COR-L47 (cell line): ENCODE results near the gene RANBP10.
A peak's percentile ranks its signal among the peaks of the same experiment; 100 is the strongest.

ENCODE experiments used
- DNase-seq: peaks from one replicate; lab custom pipeline; 2025; lab: John Stamatoyannopoulos, UW

The RANBP10 gene

GRCh38 chr16:67741118-67741517 is 65.2 kb downstream of the RANBP10 start:
- DNase-seq, result no peak

GRCh38 chr16:67740391-67740790 is 66.0 kb downstream of the RANBP10 start:
- DNase-seq, result no peak

GRCh38 chr16:67736858-67737257 is 69.5 kb downstream of the RANBP10 start:
- no peak for DNase-seq

- no peak for DNase-seq
Measured at GRCh38 chr16:67734731-67735201, 71.6 kb downstream of the RANBP10 start.

DNA sequence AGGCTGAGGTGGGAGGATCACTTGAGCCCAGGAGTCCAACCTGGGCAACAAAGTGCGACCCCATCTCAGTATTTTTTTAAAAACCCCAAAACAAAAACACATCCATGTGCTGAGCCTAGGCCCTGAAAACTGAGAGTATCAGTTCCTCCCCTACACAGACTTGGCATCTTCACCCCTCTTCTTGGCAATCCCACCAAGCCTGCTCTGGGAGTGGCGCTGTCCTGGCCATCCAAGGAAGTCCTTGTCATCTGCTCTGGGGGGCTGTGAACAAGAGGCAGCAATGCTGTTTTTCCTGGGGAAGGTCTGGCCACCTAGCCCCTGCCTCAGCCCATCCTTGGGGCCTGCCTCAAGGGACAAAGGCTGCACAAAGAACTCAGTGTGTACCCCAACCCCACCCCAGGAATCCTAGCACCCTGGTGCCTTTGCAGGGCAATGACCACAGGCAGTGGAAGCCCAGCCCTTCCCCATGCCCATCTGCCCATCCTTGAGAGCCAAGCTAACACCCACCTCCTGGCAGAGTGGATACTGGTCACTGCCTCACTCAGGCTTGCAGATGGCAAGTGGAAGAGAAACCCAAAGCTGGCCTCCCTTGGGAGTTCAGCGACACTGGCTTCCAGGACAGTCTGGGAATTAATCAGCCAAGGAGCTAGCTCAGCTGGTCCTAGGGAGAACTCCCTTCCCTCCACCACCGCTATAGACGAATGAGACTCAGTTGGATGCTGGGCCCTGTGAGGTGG is 72.5 kb downstream of the RANBP10 start:
- no peak for DNase-seq

- DNase-seq, result no peak
Measured at GRCh38 chr16:67731753-67732095, 74.6 kb downstream of the RANBP10 start.

GRCh38 chr16:67731071-67731752 is 75.1 kb downstream of the RANBP10 start:
- DNase-seq, result no peak

GRCh38 chr16:67730326-67730725 is 76.0 kb downstream of the RANBP10 start:
- DNase-seq, result no peak

GRCh38 chr16:67729636-67730248 is 76.6 kb downstream of the RANBP10 start:
- no peak for DNase-seq

DNA sequence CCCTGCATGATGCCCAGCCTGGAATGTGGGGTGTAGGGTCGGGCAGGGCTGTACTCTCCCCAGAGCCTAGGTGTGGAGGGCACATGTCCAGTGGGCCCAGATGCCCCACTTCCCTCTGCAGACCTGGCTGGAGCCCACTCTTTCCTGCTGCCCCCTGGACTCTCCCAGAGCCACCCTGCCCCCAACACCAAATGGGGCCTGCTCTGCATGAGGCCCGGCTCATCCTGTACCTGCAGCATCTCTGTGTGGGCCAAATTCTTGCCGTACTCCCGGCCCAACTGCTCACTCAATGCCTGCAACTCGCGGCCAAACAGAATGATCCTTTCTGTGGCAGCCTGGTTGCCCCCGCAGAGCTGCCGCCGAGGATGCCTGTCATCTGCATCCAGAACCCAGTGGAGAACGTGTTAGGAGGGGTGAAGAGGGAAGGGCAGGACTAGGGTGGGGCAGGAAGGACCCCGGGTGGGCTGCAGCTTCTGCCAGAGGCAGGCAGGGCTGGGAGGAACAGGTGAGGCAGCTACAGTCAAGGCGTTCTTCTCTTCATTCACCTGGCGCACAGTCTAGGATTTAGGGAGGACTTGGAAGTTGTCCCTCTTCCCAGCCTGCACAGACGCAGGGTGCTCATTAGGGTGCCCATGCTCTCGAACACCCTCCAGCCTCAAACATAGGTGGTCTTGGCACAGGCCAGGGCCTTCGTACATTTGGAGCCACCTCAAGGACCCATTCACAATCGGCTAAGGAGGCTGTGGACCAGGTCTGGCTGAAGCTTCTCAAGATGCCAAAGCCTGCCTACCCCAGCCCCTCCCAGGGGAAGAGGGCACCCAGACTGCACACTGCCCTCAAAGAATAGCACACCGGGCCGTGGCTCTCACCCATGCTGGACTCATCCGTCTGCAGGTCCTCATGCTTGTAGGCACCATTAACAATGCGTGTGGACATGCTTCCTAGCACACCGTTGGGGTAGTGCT is 78.6 kb downstream of the RANBP10 start:
- no peak for DNase-seq

DNA sequence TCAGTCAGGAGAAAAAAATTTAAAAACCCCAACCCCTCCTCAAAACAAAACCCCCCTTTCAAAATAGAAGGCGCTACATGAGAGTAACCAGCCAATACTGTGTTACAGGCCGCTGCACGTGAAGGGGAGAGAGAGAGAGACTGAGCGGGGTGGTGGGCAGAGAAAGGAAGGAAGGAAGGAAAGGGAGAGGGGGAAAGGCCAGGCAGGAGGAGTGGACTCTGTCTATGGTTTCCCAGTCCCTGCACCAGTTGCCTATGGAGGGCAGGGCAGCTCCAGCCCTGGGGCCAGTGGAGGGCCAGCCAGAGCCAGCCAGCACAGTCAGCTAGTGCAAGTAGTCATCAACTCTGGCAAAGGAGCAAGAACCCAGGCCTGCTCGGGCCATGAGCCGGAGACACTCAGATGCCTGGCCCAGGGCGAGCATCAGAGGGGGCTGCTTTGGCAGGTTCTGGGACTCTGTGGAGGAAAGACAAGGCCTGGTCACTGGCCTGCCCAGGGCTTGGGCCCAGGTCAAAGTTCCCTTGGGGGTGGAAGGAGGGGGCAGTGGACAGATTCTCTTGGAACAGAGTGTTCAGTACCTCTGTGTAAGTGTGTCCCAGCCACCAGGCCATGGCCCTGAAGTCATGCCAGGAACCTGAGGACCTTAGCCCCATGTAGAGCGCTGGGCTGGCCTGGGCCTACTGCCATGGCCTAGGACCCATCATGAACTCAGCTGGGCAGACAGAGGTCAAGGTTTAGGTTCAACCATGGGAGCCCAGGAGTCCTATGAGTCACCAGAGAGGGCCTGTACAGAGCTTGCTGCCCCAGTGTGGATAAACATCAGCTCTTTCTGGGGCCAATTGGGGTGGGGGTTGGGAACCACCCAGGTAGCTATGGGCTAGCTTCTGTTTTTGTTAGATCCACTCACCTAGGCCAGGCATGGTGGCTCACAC is 80.0 kb downstream of the RANBP10 start:
- no peak for DNase-seq

- no peak for DNase-seq
Measured at GRCh38 chr16:67723911-67724305, 82.5 kb downstream of the RANBP10 start.

DNA sequence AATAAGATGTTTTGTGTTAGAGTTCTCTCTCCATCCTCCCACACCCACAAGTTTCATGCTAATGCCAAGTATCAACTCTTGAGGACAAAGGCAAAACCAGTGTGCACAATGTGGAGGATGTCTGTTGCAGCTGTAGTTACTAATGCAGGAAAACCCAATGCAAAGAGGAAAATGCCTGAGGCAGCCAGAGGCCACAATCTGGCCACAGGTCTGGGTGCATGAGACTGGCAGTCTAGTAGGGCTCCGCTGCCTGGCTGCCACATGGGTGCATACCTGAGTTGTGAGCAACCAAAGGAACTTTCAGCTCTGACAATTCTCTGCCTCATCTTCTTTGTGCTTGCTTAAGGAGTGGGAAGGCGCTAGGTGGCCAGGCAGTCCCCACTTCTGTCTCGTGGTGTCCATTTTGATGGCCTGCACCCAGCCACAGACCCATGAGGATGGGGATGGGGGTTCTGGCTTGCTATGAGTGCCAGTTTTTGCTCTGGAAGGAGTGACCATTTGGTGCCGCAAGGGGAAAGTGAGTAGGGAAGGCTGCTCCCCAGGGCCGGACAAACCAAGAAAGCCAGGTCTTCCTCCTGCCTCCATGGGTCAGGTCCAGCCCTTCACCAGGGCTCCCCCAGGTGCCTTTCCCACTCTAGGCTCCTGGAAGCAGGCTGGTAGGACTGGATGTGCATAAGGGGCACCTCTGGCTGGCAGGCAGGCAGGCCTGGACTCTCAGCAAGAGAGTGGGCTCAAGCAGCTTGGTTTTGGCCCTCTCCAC is 83.0 kb downstream of the RANBP10 start:
- no peak for DNase-seq

- no peak for DNase-seq
Measured at GRCh38 chr16:67720236-67720635, 86.1 kb downstream of the RANBP10 start.

GRCh38 chr16:67719778-67720144 is 86.6 kb downstream of the RANBP10 start:
- no peak for DNase-seq

DNA sequence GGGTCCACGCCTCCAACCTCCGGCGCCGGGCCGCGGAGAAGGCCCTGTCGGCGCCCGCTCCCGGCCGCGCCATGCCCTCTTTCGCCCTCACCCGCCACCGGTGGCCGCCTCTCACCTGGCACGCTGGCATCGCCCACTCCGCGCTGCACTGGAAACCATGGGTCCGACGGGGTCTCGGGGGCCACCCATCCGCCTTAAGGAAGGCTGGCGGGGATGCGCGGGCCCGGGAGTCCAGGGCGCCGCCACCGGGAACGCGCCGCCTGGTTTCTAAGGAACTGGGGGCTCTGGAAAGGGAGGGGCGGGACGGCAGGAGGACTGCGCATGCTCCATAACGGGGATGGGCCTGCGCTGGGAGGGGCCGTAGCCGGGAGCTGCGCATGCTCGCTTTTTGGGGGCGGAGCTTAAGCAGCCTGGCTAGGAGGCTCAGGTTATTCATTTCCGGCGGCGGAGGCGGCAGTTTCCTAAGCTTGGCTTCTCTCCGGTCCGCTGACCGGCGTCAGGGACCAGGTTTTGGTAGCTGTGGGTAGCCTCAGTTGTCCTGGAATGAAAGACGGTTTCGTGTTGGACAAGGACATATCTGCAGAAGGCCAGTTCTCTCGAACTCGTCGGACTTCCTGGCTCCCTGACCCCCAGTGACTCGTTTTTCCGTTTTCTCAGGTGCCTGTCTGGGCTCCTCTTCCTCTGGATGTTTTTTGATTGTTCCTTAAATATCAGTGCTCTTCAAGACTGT is 87.1 kb downstream of the RANBP10 start, which contains the start of gene GFOD2:
GFOD2 (minus strand) TSS at position 269 of the 730 bp plus-strand sequence. CDS start 33,601 bp downstream, outside the sequence.
- peak; percentile 95 for DNase-seq

DNA sequence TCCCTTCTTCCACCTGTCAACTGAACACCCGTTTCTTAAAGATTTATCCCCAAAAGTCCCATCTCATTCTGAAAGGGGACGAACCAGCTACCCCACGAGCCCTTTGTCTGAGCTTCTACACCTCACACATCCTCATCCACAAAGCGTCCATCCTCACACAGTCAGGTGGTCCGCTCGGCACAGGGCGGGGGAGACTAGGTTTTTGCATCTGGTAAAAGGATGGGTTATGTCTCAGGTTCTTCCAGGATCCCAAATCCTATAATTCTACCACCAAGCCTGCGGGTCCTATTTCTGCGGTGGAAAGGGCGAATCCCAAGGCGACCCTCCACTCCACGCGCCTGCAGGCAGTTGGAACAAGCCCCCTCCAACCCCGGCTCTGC is 87.7 kb downstream of the RANBP10 start:
- DNase-seq, result no peak

GRCh38 chr16:67716097-67716496 is 90.3 kb downstream of the RANBP10 start:
- no peak for DNase-seq

- DNase-seq, result no peak
Measured at GRCh38 chr16:67714522-67714921, 91.8 kb downstream of the RANBP10 start.
